Esophagus muscularis mucosa (tissue), 4 donors: ENCODE measurements around the gene SOX14. TPM values are rescaled to one million over a fixed set of nuclear protein-coding genes. Genes with fewer than 3 reads are reported as not detected.

ENCODE experiments used
- DNase-seq: peaks from one replicate; pipeline ENCODE4 v3.0.0-alpha.2; 2017; ENCODE audit errors: extremely low spot score
- H3K27ac ChIP-seq, 4 donors: fragments of 200-600 bp; sonication (generic); replicated peaks in 1 of 4; 1 replicate in 3 of 4; 2 replicates in 1 of 4; pipeline ENCODE4 v1.5.1; 2016 to 2019; ENCODE audit warnings: mild to moderate bottlenecking in 1 of 4
- H3K27me3 ChIP-seq, 4 donors: fragments of 200-600 bp; sonication (generic); one replicate each; pipeline versions ENCODE4 v1.5.1 to v1.6.0; 2016 to 2019
- H3K36me3 ChIP-seq, 4 donors: fragments of 200-600 bp; sonication (generic); one replicate each; pipeline ENCODE4 v1.5.1; 2016 to 2019
- H3K4me1 ChIP-seq, 4 donors: fragments of 200-600 bp; sonication (generic); one replicate each; pipeline ENCODE4 v1.5.1; 2016 to 2019
- H3K4me3 ChIP-seq, 4 donors: fragments of 200-600 bp; sonication (generic); 1 replicate in 2 of 4; 2 replicates in 2 of 4; pipeline ENCODE4 v1.5.1; 2016 to 2019; ENCODE audit warnings: mild to moderate bottlenecking in 4 of 4, moderate library complexity in 1 of 4
- H3K9me3 ChIP-seq, 4 donors: fragments of 200-600 bp; sonication (generic); 1 replicate in 3 of 4; 2 replicates in 1 of 4; pipeline ENCODE4 v1.5.1; 2016 to 2019
- EP300 ChIP-seq: sonication (generic); formaldehyde crosslinking; IDR thresholded peaks from one replicate; pipeline ENCODE4 v1.6.1; 2017; ENCODE audit warnings: antibody characterized with exemption
- POLR2A ChIP-seq: fragments of 450-650 bp; IDR thresholded peaks from one replicate; pipeline ENCODE4 v1.6.1; 2017; ENCODE audit warnings: antibody characterized with exemption, moderate library complexity, mild to moderate bottlenecking, low read depth
- POLR2AphosphoS5 ChIP-seq, 2 donors: sonication (generic); formaldehyde crosslinking; IDR thresholded peaks; one replicate each; pipeline ENCODE4 v1.6.1; 2017; ENCODE audit warnings: antibody characterized with exemption in 2 of 2
- WGBS: methylation state at CpG from one replicate; pipeline ENCODE4 v1.1.5; 2018; 5-methylcytosine and 5-hydroxymethylcytosine counted together
- intact Hi-C: fragments of 100-400 bp; cut with DNase I; formaldehyde crosslinking; loops from one replicate; pipeline ENCODE4 v1.15.1; 2023
- total RNA-seq, 4 donors: library from RNA; depleted of rRNA; stranded (reverse); fragments of >200 nt; gene quantifications; one replicate each; pipeline versions ENCODE4 v1.1.0 to v1.2.1, GENCODE V29; 2016
- TF ChIP-seq, protein P1 (sequence below), 3 experiments: fragments of 200-600 bp in 2 of 3; fragments of 450-650 bp in 1 of 3; sonication (generic) in 2 of 3; IDR thresholded peaks; one replicate each; pipeline ENCODE4 v1.5.1; 2017 to 2019; ENCODE audit warnings: antibody characterized with exemption in 3 of 3, mild to moderate bottlenecking in 2 of 3, moderate library complexity in 1 of 3

Gene SOX14
- total RNA-seq: not detected

DNA sequence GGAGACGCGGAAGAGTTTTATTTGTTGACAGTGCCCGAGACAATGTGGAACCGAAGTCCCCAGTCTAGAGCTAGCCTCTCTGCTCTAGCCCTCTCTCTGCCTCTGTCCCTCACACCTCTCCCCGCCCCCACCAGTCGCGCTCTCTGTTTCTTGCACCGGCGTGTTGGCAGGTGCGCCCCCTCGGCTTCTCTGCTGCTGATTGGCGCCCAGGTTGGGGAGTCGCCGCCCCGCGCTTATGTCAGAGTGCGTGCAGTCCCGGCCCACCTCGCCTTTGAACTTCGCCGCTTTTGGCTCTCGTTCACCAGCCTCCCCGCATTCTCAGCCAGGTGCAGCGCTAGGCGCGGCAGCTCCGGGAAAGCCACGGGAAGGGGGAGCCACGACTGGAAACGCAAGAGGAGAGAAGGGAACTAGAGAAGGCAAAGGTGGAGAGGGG is at the start of gene SOX14:
Gene SOX14, plus strand, starts transcription at position 315 of the 433 bp plus-strand sequence. CDS start 470 bp downstream, outside the sequence.
- peak; percentile 89 for DNase-seq
- no peak within 1 kb of the TSS for H3K27ac ChIP-seq
- intact Hi-C loops: no loop called here

DNA sequence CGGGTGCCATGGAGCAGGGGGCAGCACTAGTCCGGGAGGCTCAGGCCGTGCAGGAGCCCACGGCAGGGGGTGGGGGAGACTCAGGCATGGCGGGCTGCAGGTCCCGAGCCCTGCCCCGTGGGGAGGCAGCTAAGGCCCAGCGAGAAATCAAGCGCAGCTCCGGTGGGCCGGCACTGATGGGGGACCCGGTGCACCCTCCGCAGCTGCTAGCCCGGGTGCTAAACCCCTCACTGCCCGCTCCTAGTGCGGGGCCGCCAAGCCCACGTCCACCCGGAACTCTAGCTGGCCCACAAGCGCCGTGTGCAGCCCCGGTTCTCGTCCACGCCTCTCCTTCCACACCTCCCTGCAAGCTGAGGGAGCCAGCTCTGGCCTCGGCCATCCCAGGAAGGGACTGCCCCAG is 49.6 kb upstream of the SOX14 start:
- H3K27ac ChIP-seq: no peak overlapping the region
- no peak overlapping the region for H3K4me3 ChIP-seq
- WGBS: 94% methylated on average over 18 of the region's 25 CpGs
- intact Hi-C loops: no loop called here
- H3K36me3 ChIP-seq: no peaks in the 10 kb centered on the region
- no peak for DNase-seq
- TF ChIP-seq POLR2AphosphoS5 (IDR thresholded peaks at IDR 0.05): no peak
- TF ChIP-seq POLR2A: no peak
- TF ChIP-seq EP300: no peak
- TF ChIP-seq, protein P1, sequence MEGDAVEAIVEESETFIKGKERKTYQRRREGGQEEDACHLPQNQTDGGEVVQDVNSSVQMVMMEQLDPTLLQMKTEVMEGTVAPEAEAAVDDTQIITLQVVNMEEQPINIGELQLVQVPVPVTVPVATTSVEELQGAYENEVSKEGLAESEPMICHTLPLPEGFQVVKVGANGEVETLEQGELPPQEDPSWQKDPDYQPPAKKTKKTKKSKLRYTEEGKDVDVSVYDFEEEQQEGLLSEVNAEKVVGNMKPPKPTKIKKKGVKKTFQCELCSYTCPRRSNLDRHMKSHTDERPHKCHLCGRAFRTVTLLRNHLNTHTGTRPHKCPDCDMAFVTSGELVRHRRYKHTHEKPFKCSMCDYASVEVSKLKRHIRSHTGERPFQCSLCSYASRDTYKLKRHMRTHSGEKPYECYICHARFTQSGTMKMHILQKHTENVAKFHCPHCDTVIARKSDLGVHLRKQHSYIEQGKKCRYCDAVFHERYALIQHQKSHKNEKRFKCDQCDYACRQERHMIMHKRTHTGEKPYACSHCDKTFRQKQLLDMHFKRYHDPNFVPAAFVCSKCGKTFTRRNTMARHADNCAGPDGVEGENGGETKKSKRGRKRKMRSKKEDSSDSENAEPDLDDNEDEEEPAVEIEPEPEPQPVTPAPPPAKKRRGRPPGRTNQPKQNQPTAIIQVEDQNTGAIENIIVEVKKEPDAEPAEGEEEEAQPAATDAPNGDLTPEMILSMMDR (IDR thresholded peaks at IDR 0.05): no peak
- H3K4me1 ChIP-seq: no peaks in the 10 kb centered on the region
- H3K9me3 ChIP-seq: peaks cover 0 to 32% (median 3%) of the 10 kb centered on the region in 4 donors
- H3K27me3 ChIP-seq: no peaks in the 10 kb centered on the region

More for the DNA sequence above, at the start of gene SOX14:
- 1% methylated on average over 30 of the region's 30 CpGs for WGBS
- Histone ChIP-seq H3K4me3 (peak within 1 kb of the TSS in 3 of 4 donors; percentile 15 to 20 (median 16)), H3K36me3 (no peaks in the 10 kb centered on the region), H3K9me3 (no peaks in the 10 kb centered on the region), H3K4me1 (peaks cover 6 to 63% (median 41%) of the 10 kb centered on the region in 4 donors), H3K27me3 (peaks cover 0 to 97% (median 48%) of the 10 kb centered on the region in 4 donors)
- TF ChIP-seq, protein P1 (IDR thresholded peaks at IDR 0.05): no peak
- TF ChIP-seq EP300: no peak
- no peak for TF ChIP-seq POLR2AphosphoS5 (IDR thresholded peaks at IDR 0.05)
- TF ChIP-seq POLR2A: no peak

DNA sequence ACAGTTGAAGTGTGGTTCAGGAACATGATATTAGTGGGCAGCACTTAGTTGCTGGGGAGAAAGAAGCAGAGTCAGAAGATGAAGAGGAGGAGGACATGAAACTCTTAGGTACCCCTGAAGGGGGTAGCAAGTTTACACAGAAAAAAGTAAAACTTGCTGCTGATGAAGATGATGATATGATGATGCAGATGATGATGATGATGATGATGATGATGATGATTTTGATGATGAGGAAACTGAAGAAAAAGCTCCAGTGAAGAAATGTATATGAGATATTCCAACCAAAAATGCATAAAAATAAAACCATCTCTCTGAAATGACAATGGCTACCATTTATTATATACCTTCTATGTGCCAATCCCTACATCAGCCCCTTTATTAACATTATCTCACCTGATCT is 39.9 kb upstream of the SOX14 start:
- Histone ChIP-seq H3K27me3 (no peaks in the 10 kb centered on the region), H3K4me1 (no peaks in the 10 kb centered on the region), H3K36me3 (no peaks in the 10 kb centered on the region), H3K4me3 (no peak overlapping the region), H3K27ac (no peak overlapping the region), H3K9me3 (peaks cover 0 to 16% (median 7%) of the 10 kb centered on the region in 4 donors)
- intact Hi-C loops: no loop called here
- no peak for TF ChIP-seq EP300
- no peak for TF ChIP-seq POLR2AphosphoS5 (IDR thresholded peaks at IDR 0.05)
- no peak for DNase-seq

DNA sequence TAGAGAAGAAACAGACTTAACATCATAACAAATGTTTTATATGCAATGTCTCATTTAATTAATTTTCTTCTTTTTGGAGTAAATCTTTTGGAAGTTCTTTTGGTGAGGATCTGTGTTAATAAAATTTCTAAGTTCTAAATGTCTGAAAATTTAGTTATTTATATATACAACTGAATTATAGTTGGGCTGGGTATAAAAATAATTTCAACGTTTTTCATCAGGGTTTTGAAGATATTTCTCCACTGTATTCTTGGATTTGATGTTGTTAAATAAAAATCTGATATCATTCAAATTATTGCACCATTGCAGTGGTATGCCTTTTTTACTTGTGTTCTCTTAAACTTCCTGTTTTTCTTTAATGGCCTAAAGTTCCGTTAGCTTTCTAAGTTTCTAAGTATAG is 26.9 kb upstream of the SOX14 start:
- Histone ChIP-seq H3K36me3 (no peaks in the 10 kb centered on the region), H3K4me3 (no peak overlapping the region), H3K4me1 (no peaks in the 10 kb centered on the region), H3K27me3 (no peaks in the 10 kb centered on the region), H3K27ac (no peak overlapping the region), H3K9me3 (peaks cover 0 to 23% (median 8%) of the 10 kb centered on the region in 4 donors)
- TF ChIP-seq, protein P1 (IDR thresholded peaks at IDR 0.05): no peak
- TF ChIP-seq POLR2A: no peak
- intact Hi-C loops: no loop called here
- 63% methylated on average over 2 of the region's 2 CpGs for WGBS
- DNase-seq: no peak

DNA sequence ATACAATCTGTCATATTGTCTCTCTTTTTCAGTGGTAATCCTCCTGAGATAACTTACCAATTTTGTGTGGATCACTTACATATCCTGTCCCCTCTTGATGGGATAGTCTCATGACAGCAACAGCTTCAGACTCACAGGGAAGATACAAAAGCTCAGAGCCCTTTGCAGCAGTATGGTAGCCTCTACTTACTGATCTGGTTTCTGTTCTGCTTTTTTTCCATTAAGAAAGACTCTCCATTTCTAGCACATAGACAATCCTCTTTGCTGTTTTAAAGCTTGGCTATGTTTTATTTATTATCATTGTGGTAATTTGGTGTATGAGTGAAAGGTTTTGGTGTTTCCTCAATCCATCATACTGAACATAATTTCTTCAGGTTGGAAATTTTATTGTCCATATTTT is 25.4 kb upstream of the SOX14 start:
- Histone ChIP-seq H3K27me3 (peaks cover 0 to 2% (median 0%) of the 10 kb centered on the region in 4 donors), H3K9me3 (peaks cover 0 to 23% (median 8%) of the 10 kb centered on the region in 4 donors), H3K4me1 (no peaks in the 10 kb centered on the region), H3K36me3 (no peaks in the 10 kb centered on the region), H3K4me3 (no peak overlapping the region), H3K27ac (no peak overlapping the region)
- TF ChIP-seq EP300 (no peak), POLR2A (no peak), POLR2AphosphoS5 (IDR thresholded peaks at IDR 0.05) (no peak)
- TF ChIP-seq, protein P1 (IDR thresholded peaks at IDR 0.05): no peak
- intact Hi-C loops: no loop called here
- DNase-seq: no peak
